Measurements from ENCODE around the gene KCNMB1. TPM values are rescaled to one million over a fixed set of nuclear protein-coding genes. Genes with fewer than 3 reads are reported as not detected.

Gene KCNMB1
- total RNA-seq, 1 experiment from 2014 or later: not detected

DNA sequence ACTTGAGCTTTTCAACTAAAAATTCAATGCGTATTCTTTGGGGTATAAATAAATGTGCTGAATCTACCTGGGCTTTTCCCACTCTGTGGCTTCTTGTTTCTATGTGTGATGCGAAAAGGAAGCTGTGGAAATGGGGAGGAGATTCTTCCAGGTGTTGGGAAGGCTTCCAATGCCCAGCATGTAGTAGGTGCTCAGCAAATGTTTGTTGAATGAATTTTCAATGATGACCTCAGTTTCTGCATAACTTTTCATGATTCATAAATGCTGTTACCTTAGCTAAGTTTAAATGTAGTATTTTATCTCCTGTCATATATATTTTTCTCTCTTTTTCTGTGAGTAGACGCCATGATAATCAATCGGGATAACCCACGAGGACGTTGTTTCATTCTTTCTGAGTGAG, 25.6 kb upstream of the KCNMB1 start:
- DNase-seq (ENCODE audit: low read depth): no peak

DNA sequence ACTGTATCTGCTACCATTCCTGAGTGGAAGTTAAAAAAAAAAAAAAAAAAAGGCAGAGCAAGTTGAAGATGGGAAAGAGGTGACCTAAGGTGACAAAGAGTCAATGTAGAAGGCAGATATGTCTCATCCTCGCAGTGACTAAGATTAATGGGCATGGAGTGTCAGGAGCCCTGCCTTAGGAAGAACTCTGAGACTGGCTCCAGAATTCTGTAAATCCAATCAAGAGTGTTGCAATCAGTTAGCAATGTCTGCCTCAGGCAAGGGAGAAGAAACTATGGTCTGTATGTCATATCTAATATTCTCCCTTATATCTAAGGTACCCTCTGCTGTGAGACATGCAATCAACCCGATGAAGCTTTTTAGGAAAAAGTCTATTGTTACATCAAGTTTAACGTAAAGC, 24.7 kb upstream of the KCNMB1 start:
- DNase-seq (ENCODE audit: low read depth): no peak

DNA sequence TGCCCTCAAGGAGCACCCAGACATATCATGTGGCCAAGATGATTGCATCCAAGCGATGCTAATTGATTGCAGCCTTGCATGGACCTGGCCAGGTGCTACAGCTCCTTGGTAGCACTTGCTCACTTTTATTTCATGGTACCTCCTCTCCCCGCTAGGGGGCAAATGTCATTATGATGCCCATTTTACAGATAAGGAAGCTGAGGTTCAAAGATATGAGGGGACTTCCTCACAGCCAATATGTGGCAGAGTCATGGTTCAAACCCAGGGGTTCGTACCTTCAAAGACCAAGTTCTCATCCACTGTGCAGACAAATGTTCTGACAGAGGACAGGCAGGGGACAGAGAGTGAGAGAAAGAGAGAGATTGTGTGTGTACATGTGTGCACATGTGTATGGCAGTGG, 21.9 kb upstream of the KCNMB1 start:
- DNase-seq (ENCODE audit: low read depth): no peak

DNA sequence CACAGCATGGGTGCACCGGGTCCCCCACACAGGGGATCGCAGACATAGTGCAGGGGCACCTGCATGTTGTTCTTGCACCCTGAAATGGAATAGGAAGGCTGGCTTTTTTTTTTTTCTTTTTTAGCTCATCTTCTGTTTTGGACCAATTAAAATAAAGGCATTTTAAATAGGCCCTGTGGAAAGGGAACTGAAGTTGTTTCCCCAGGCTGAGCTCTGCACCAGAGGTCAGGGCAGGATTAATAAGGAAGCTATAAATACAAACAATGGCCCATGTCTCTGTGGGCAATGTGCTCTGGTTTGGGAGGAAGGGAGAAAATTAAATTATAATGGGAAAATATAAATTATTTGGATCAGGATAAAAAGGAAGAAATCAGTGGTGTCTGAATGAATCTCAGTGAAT, 21.2 kb upstream of the KCNMB1 start:
- no peak for DNase-seq (ENCODE audit: low read depth)

DNA sequence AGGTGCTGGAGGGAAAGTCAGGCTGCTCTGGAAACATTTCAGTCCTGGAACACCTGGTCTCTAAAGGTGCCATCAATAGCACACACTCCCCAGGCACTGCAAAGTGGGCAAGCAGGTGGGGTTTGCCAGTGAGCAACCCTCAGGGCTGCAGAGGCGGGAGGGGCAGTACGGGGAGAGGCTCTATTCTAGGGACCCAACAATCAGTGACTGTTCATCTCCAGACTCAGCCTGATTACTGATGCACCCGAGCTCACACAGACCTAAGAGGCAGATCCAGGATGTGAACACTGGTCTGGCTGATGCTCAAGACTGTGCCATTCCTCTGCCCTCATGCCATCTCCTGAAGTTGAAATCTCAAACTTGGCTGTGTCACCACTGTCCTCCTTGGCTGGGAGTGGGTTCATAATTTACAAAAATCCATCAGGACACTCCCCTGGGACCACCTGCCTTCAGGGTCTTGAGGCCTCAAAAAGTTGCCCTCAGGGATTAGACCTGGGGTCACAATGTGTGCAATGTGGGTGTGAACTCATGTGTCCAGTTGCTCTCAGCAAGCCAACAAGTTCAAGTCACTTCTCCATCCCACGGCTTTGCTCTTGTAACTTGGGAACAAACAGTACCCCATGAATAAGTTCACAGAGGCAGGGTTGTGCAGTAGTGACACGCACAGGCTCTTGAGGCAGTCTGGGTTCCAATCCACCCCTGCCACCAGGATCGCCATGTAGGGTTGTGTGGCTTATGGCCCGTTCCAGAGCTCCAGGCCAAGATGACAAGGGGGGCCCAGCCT, 19.9 kb upstream of the KCNMB1 start:
- DNase-seq (ENCODE audit: low read depth): no peak

DNA sequence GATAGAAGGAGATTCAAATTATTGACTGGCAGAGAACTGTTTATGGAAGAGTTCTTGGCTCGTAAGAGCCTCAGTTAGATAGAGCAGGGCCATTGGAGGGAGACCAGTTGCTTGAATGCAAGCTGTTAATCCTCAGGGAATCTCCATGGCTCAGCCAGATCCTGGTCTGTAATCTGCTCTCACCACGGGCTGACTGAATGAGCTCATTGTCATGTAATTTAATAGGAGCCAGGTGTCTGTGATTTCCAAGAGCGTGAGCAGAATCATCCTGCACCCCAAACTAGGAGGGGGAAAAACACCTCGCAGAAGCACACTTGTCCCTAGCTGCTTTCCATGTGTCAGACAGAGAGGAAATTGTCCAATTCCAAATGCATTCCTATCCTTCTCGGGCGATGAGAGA, 19.1 kb upstream of the KCNMB1 start:
- DNase-seq (ENCODE audit: low read depth): no peak

DNA sequence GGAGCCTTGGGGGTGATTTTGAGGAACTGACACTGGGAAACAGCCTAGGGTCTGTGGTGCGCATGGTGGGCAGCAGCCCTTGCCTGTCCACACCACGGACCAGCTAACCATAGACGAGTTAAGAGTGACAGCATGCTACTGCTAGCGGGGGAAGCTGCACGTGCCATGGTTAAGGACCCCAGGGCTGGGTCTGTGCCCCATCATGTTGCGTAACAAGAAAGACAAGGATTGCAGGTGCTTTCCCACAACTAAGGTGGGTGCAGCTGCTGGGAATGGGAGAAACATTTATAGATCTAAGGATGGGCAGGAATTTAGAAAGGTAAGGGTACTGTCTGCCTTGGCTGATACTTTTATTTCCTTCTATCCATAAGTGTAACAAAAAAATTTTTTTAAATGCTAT, 17.9 kb upstream of the KCNMB1 start:
- no peak for DNase-seq (ENCODE audit: low read depth)

DNA sequence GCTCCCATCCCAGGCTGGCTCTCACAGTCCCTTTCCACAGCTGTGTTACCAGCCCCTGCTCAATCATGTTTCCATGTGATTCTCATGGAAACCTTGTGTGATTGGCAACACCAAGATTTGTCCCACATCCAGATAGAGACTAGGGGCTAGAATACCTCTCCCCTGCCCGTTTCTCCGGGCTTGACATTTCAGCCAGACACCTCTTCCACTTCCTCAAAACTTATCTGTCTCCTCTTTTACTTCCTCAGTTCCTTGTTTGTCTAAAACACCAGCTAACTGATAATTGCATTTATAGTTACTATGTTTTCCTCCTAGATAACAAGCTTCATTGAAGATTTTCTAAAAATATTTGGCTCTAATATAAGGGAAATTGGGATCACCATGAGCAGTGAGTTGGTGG, 16.6 kb upstream of the KCNMB1 start:
- DNase-seq (ENCODE audit: low read depth): no peak

DNA sequence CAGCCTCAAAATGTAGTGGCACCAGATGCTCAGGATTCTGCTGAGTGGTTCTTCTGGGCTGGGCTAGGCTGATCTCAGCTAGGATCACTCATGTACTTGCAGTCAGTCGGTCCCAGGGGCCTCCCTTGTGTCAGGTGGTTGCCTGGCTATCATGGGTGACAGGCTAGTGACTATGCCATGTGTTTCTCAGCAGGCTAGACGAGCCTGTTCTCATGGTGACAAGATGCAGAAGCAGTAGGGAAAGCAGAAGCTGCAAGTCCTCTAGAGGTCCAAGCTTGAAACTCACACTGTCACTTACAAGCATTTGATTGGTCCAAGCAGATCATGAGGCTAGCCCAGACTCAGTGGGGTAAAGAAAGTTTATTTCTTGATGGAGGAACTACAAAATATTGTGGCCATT, 15.2 kb upstream of the KCNMB1 start:
- DNase-seq (ENCODE audit: low read depth): no peak

DNA sequence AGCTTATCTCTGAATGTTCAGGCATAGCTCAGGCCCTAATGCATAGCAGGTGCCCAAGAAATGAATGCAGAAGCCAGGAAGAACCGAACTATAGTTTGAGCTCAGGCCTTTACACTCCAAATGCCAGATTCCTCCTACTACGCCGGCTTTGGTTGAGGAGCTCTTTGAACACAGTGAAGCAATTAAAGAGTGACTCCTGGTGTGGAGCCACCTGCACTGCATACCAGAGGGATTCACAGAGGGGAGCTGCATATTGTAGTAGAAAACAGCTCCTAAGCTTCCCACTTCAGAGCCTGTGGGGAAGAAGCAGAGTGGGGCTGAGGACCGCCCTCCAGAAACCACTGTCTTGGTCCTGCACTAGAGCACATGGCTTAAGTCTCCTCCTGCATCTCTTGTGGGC, 14.5 kb upstream of the KCNMB1 start:
- no peak for DNase-seq (ENCODE audit: low read depth)

DNA sequence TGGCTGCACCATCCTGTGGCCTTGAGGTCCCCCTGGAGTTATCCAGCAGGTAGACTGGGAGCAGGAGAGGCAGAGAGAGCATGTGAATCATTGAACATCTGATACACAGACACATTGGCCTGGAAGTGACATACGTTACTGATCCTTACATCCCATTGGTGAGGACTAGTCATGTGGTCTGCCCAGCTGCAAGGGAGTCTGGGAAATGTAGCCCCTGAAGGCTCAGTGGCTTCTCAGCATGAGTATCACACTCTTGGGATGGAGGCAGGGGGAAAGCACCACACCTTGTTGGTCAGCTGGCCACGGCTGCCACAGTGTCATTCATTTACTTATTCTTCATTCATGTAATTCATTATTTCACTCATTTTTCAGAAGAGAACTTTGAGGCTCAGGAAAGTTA, 13.3 kb upstream of the KCNMB1 start:
- no peak for DNase-seq (ENCODE audit: low read depth)

DNA sequence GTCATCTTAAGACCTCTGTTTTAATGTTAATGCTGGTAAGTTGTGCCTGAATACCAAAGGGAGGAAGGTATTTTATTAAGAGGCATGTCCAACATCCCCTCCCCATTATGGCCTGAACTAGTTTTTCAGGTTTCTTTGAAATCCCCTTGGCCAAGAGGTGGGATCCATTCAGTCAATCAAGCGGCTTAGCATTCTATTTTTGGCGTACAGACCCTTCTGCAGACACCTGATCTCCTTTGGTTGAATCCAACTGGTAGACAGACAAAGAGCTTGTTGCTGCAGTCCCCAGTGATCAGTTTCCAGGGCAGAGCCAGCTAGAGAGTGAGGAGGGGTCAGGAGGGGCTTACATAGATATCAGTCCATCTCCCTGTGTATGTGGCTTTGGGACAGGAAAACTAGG, 7.9 kb upstream of the KCNMB1 start:
- no peak for DNase-seq (ENCODE audit: low read depth)

DNA sequence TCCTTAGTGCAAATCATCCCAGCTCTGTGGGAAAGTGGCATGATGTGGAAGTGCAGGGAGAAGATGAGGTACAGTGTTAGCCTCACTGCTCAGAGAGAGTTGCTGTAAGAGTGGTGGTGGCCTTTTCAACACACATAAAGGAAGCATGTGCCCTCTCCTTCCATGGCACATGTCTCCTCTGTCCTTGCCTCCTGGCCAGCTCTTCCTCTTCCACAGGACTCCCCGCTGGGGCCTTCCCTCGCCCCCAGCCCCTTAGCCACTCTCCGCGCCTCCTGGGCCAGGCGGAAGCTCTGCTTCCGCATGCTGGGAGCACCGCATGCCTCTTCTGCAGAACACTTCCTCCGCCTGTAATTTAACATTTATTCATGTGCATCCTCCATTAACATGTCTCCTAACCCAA, 4.8 kb upstream of the KCNMB1 start:
- no peak for DNase-seq (ENCODE audit: low read depth)

DNA sequence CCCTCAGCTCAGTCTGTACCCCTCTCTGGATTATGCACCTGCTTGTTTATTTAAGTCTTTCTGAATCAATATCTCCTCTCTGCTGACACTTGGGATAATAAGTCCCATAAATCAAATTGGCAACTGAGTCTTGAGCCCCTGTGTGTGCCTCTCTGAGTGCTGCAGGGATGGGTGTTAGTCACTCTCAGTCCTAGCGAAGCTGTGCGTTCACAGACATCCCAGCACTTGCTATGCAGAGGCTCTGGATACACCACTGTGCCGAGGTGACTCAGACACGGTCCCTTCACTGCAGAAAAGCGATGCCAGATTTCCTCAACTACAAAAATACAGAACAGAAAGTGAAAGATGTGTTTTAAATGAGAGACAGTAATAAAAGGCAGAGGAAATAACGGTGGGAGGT, 4.1 kb upstream of the KCNMB1 start:
- peak; percentile 15 for DNase-seq (ENCODE audit: low read depth)

DNA sequence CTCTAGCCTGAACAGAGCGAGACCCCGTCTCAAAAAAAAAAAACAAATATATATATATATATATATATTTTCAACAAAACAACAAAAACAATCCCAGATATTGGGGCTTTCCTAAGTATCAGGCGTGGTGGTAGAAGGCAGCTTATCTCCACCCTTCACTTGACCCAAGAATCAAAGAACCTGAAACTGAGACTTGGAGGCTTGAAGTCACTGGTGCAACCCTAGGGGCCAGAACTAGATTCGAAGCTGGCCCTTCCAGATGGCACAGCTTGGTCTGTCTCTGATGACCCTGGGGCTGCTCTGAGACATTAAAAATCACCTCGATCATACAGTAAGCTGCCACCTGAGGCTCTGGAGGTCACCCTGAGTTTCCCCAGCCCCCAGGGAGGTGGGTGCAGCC, 1.3 kb upstream of the KCNMB1 start:
- DNase-seq (ENCODE audit: low read depth): no peak

DNA sequence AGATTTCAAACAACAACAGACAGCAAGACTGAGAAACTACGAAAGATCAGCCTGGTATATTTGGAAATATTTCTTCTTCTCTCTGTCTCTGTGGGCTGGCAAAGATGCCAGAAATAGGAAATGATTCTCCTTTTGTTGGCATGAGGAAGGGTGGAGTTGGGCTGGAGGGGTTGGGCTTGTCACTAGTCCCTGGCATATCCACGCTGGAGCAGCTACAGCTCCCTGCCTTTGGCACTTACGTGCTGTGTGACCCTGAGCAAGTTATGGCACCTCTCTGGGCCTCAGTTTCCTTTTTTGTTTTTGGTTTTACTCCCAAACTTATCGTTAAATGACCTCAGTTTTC, 354 bp upstream of the KCNMB1 start:
- DNase-seq (ENCODE audit: low read depth): no peak

DNA sequence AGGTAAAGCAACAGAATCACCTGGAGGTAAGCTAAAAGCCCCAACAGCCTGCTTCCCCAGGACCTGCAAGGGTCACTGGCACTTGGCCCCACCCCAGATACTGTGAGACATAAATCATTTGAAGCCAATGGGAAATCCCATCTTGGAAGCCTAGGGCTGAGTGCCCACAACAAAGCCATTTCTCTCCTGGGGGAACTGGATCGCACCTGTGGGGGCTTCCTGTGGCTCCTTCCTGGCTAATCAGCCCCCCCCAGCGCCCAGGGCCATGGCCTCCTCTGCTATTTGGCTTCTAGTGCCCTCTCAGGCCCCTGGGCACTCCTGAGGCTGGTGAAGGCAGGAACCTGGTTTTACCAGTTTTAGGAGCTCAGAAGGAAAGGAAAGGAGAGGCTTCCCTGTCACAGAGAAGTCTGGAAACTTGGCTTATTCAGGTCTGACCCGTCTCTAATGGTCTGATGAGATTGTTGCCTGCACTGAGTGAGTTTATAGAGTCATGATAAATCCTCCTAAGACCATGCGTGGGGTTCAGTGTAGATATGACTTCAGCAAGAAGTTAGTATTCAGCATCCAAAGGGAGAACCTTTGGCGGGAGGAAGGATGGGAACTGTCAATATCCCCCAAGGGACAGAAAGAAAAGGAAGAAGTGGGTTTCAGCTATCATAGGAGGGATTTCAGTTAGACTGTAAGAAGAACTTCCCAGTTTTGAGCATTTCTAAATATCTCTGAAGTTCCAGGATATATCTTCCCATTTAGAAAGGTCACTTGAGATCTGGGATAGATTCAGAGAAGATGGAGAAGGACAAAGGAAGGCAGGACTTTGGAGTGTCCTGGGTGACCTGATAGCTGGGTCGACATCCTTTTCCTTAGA, 1.2 kb downstream of the KCNMB1 start:
- DNase-seq (ENCODE audit: low read depth): no peak

DNA sequence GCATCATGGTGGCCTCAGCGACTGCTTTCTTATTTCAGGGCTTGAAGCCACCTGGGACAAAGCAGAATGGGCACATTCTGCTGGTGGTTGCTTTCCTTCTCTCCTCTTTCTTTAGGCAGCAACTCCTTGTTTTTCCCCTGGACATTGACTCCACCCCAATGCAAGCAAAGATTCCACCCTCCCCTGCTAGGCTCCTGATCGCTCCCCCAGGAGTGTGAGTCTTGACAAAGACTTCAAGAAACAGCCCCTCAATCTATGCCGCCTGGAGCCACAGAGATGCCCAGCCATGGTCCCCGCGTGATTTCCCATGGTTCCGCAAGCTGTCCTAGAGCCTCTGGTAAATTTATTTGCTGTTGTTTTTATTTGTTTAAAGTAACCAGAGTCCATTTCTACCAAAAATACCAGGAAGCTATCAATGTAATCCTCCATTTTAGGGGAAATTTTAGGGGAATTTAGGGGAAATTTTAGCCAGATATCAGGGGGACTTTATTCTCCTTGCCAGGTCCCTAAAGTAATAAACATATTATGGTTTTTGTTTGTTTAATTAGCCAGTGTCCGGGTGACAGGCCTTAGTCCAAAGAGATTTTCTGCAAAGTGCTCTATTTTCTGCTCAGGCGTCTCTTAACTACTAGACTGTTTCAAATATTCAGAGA, 2.3 kb downstream of the KCNMB1 start:
- DNase-seq (ENCODE audit: low read depth): no peak

DNA sequence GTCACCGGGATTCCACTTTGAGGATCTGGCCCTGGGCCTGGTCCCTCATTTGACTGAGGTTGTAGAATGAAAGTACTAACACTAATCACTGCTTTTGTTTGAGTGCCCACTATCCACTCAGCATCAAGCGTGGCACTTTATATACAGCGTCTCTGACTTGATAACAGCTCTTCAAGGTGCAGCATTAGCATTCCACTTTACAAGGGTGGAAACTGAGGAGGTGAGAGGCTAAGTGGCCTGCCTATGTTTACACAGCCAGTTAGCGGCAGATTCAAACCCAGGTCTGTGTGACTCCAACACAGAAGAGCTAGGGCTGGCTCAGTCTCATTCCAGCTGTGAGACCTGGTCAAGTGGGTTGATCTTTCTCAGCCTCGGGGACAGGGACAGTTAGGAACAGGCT, 5.9 kb downstream of the KCNMB1 start:
- no peak for DNase-seq (ENCODE audit: low read depth)

DNA sequence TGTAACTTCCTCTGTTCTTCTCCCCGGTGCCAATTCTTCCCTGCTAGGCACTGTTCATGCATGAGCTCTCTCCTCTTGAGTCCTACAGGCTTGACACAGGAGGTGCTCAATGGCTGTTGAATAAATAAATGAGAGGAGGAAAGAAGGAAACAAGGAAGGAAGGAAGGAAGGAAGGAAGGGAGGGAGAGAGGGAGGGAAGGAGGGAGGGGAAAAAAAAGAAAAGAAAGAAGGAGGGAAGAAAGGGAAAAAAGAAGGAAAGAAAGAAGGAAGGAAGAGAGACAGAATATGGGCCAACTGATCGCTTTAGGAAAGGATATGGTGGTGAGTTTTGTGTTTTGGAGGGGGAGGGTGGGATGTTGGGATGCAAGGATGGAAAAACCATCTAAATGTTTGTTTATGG, 6.4 kb downstream of the KCNMB1 start:
- no peak for DNase-seq (ENCODE audit: low read depth)

DNA sequence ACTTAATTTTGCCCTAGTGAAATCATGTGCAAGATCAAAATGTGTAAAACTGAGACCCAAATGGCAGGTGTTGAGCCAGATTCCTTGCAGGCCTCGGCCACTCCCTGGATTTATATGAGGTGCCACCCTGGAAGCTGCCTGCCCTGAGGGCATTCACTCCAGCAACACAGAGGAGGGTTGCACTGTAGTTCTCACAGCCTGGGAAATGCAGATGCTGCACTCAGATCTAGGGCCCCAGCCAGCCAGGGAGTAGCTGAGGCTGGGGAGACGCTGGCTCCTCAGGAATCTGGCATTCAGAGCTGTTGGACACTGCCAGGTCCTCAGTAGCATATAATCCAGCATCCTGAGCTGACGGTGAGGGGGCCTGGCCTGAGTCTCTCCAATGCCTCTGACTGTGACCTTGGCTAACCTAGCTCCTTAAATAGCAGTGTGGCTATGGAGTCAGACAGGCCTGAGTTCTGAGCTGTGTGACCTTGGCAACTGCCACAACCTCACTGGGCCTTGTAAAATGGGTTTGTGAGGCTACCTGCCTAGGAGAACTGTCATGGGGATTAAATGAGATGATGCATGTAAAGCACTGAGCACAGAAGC, 8.7 kb downstream of the KCNMB1 start:
- DNase-seq (ENCODE audit: low read depth): no peak

DNA sequence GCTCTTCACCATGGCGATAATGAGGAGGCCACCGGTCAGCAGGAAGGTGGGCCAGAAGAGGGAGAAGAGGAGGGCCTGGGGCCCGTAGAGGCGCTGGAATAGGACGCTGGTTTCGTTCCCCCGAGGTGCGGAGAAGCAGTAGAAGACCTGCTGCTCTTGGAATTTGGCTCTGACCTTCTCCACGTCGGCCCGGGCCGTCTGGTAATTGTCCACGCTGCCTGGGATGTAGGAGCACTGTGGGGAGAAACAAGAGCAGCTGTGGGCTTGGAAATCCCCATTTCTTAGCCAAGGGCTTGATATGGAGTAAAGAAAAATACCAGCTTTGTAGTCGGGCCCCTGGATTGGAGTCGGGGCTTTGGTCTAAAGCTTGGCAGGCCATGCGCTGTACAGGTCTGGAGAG, 10.4 kb downstream of the KCNMB1 start:
- DNase-seq (ENCODE audit: low read depth): no peak

DNA sequence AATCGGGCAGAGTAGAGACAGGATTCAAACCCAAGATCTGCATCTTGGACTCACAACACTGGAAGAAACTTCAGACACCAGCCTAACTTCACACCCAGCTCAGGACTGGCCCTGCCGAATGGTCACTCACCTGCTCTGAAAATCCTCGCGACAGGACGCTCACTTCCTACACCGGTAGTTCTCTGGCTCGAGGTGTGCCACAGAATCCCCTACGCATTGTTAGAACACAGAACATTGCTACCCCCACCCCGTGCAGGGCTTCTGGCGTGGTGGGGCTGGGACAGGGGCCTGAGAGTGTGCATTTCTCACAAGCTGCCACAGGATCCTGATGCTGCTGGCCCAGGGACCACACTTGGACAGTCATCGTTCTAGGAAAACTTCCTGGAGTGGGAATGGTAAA, 12.1 kb downstream of the KCNMB1 start:
- no peak for DNase-seq (ENCODE audit: low read depth)
